OCI-LY3 (cell line): ENCODE data around the gene LYRM9.
"Not testable (repeated sequence)": the region's sequence is repeated elsewhere in the genome, so short reads cannot be mapped to it uniquely, and the experiment has no call there.

Experiments used
- H2AFZ ChIP-seq: fragments of 200-600, 300-600 bp; shearing (Covaris generic); 2 replicates; pipeline ENCODE4 v1.6.0; 2014; ENCODE audit warnings: antibody characterized with exemption, low read depth, low read length
- H3K27ac ChIP-seq: fragments of 200-600, 300-600 bp; sonication (generic); 2 replicates; pipeline ENCODE4 v1.5.1; 2014; ENCODE audit warnings: mild to moderate bottlenecking, low read length, moderate library complexity, mixed read lengths
- H3K27me3 ChIP-seq: fragments of 200-600, 300-600 bp; sonication (generic); 2 replicates; pipeline ENCODE4 v1.6.1; 2014; ENCODE audit warnings: low read depth, low read length, mixed read lengths
- H3K36me3 ChIP-seq: fragments of 200-600, 300-600 bp; sonication (generic); replicated peaks from 2 replicates; pipeline ENCODE3; 2014; ENCODE audit warnings: low read depth, low read length, mixed read lengths
- H3K4me1 ChIP-seq: fragments of 300-600, 200-600 bp; sonication (generic); 2 replicates; pipeline ENCODE4 v1.6.1; 2014; ENCODE audit warnings: low read length, mixed read lengths
- H3K4me2 ChIP-seq: fragments of 200-600, 300-600 bp; sonication (generic); 2 replicates; pipeline ENCODE4 v1.6.1; 2014; ENCODE audit warnings: low read length, mixed read lengths
- H3K4me3 ChIP-seq: fragments of 300-600, 200-600 bp; sonication (generic); 2 replicates; pipeline ENCODE4 v1.5.1; 2014; ENCODE audit warnings: antibody characterized with exemption, mild to moderate bottlenecking, low read length, moderate library complexity
- H3K79me2 ChIP-seq: fragments of 300-600, 200-600 bp; shearing (Covaris generic); 2 replicates; pipeline ENCODE4 v1.6.1; 2014; ENCODE audit warnings: mild to moderate bottlenecking, low read length, mixed read lengths
- H3K9ac ChIP-seq: fragments of 300-600, 200-600 bp; shearing (Covaris generic); 2 replicates; pipeline ENCODE4 v1.6.0; 2014; ENCODE audit warnings: mild to moderate bottlenecking, low read length, moderate library complexity
- H3K9me3 ChIP-seq: fragments of 200-600, 300-600 bp; shearing (Covaris generic); 2 replicates; pipeline ENCODE4 v1.6.1; 2014; ENCODE audit warnings: low read length, mixed read lengths; ENCODE audit not compliant: insufficient read depth
- H4K20me1 ChIP-seq: fragments of 200-600, 300-600 bp; sonication (generic); 2 replicates; pipeline ENCODE4 v1.6.1; 2016; ENCODE audit warnings: low read length, mixed read lengths; ENCODE audit not compliant: insufficient read depth
- CTCF ChIP-seq: fragments of 200-600, 300-600 bp; sonication (generic); IDR thresholded peaks from 2 replicates; pipeline ENCODE4 v1.5.1; 2014; ENCODE audit warnings: antibody characterized with exemption, low read length, low read depth
- EZH2phosphoT487 ChIP-seq: fragments of 200-600 bp; shearing (Covaris generic); IDR thresholded peaks from 2 replicates; pipeline ENCODE4 v1.6.1; 2018; ENCODE audit warnings: antibody characterized with exemption, mixed run types, low read depth

LYRM9 gene

GRCh38 chr17:27834571-27834970, 58.6 kb downstream of the LYRM9 start:
- no peak overlapping the region for H3K27ac ChIP-seq
- no peak overlapping the region for H3K4me2 ChIP-seq
- H3K36me3 ChIP-seq: no peaks in the 10 kb centered on the region
- TF ChIP-seq EZH2phosphoT487 (no peak), CTCF (no peak)
- no peaks in the 10 kb centered on the region for H3K9me3 ChIP-seq
- H3K4me1 ChIP-seq: peaks cover 11% of the 10 kb centered on the region
- no peak overlapping the region for H3K4me3 ChIP-seq
- H3K27me3 ChIP-seq: no peaks in the 10 kb centered on the region
- H3K9ac ChIP-seq: no peak overlapping the region
- H3K79me2 ChIP-seq: no peaks in the 10 kb centered on the region
- H4K20me1 ChIP-seq: no peaks in the 10 kb centered on the region
- no peak overlapping the region for H2AFZ ChIP-seq

- Histone ChIP-seq H3K27ac (no peak overlapping the region), H2AFZ (no peak overlapping the region), H3K27me3 (no peaks in the 10 kb centered on the region), H4K20me1 (no peaks in the 10 kb centered on the region), H3K4me1 (peaks cover 11% of the 10 kb centered on the region), H3K9me3 (no peaks in the 10 kb centered on the region), H3K9ac (no peak overlapping the region), H3K4me3 (no peak overlapping the region), H3K36me3 (no peaks in the 10 kb centered on the region), H3K79me2 (no peaks in the 10 kb centered on the region), H3K4me2 (no peak overlapping the region)
- TF ChIP-seq CTCF: no peak
- no peak for TF ChIP-seq EZH2phosphoT487
These were observed 60.3 kb downstream of the LYRM9 start for GRCh38 chr17:27832831-27833230.

- H3K36me3 ChIP-seq, H4K20me1 ChIP-seq, H3K4me1 ChIP-seq, H3K27ac ChIP-seq, H2AFZ ChIP-seq, H3K9me3 ChIP-seq, H3K4me2 ChIP-seq, H3K4me3 ChIP-seq, H3K79me2 ChIP-seq, H3K27me3 ChIP-seq, H3K9ac ChIP-seq: not testable (repeated sequence)
These were observed 63.3 kb downstream of the LYRM9 start for GRCh38 chr17:27829888-27830287.

- not testable (repeated sequence) for H3K27me3 ChIP-seq, H3K4me2 ChIP-seq, H3K27ac ChIP-seq, H2AFZ ChIP-seq, H3K79me2 ChIP-seq, H3K4me1 ChIP-seq, H4K20me1 ChIP-seq, H3K36me3 ChIP-seq, H3K4me3 ChIP-seq, H3K9ac ChIP-seq, H3K9me3 ChIP-seq
These were observed 63.9 kb downstream of the LYRM9 start for GRCh38 chr17:27829143-27829711.
